Osteoblast (primary cell): ENCODE results near the gene ARHGAP1. TPM values are rescaled to one million over a fixed set of nuclear protein-coding genes. Genes with fewer than 3 reads are reported as not detected.

Experiments used
- DNase-seq: peaks from one replicate; pipeline ENCODE4 v3.0.0; 2011; ENCODE audit warnings: low spot score, mixed read lengths; ENCODE audit not compliant: insufficient read length; ENCODE audit errors: missing footprints
- H2AFZ ChIP-seq: 2 replicates; pipeline ENCODE4 v1.6.0; 2011; ENCODE audit warnings: mild to moderate bottlenecking, low read length
- H3K27ac ChIP-seq: 2 replicates; pipeline ENCODE4 v1.5.1; 2011; ENCODE audit warnings: mild to moderate bottlenecking, low read depth, low read length, moderate library complexity
- H3K27me3 ChIP-seq: 2 replicates; pipeline ENCODE4 v1.6.0; 2012; ENCODE audit warnings: mild to moderate bottlenecking, control low read depth, inconsistent platforms, low read length, moderate library complexity; ENCODE audit not compliant: insufficient read depth
- H3K36me3 ChIP-seq: 2 replicates; pipeline ENCODE4 v1.5.1; 2011; ENCODE audit warnings: mild to moderate bottlenecking, low read length, control low read depth, moderate library complexity; ENCODE audit not compliant: insufficient read depth
- H3K4me1 ChIP-seq: 2 replicates; pipeline ENCODE4 v1.5.1; 2011; ENCODE audit warnings: mild to moderate bottlenecking, low read length, control low read depth, moderate library complexity; ENCODE audit not compliant: insufficient read depth
- H3K4me2 ChIP-seq: 2 replicates; pipeline ENCODE4 v1.6.0; 2011; ENCODE audit warnings: mild to moderate bottlenecking, low read length; ENCODE audit not compliant: insufficient read depth
- H3K4me3 ChIP-seq: fragments of 200-600 bp; sonication (generic); 3 replicates; pipeline ENCODE4 v1.5.1; 2012; ENCODE audit warnings: mild to moderate bottlenecking, low read length, inconsistent platforms; ENCODE audit not compliant: insufficient read depth
- H3K79me2 ChIP-seq: 2 replicates; pipeline ENCODE4 v1.6.0; 2012; ENCODE audit warnings: mild to moderate bottlenecking, low read length, control low read depth, inconsistent platforms; ENCODE audit not compliant: insufficient read depth
- H3K9me3 ChIP-seq: 2 replicates; pipeline ENCODE4 v1.5.1; 2011; ENCODE audit warnings: low read depth, low read length, control low read depth
- H4K20me1 ChIP-seq: 2 replicates; pipeline ENCODE4 v1.6.0; 2012; ENCODE audit warnings: mild to moderate bottlenecking, low read length, control low read depth; ENCODE audit not compliant: insufficient read depth
- CTCF ChIP-seq: IDR thresholded peaks from 2 replicates; pipeline ENCODE4 v1.5.1; 2011; ENCODE audit warnings: mild to moderate bottlenecking, low read depth, low read length, moderate library complexity; ENCODE audit errors: extremely low read depth
- total RNA-seq: library from RNA; depleted of rRNA; stranded (reverse); fragments of >200 nt; gene quantifications from 2 replicates; pipeline ENCODE4 v1.2.3, GENCODE V29; 2012

Gene ARHGAP1
- total RNA-seq, 1 donor = 88.3 TPM

- H3K4me2 ChIP-seq = no peak overlapping the region
- H3K79me2 ChIP-seq = no peaks in the 10 kb centered on the region
Measured at GRCh38 chr11:46665356-46665755, 35.1 kb downstream of the ARHGAP1 start.

GRCh38 chr11:46664612-46665011 is 35.8 kb downstream of the ARHGAP1 start:
- Histone ChIP-seq H3K4me3 (no peak overlapping the region), H3K27me3 (no peaks in the 10 kb centered on the region), H3K79me2 (no peaks in the 10 kb centered on the region), H3K4me1 (peaks cover 5% of the 10 kb centered on the region), H3K36me3 (peaks cover 52% of the 10 kb centered on the region), H3K4me2 (no peak overlapping the region), H2AFZ (no peak overlapping the region), H3K27ac (no peak overlapping the region), H4K20me1 (no peaks in the 10 kb centered on the region), H3K9me3 (no peaks in the 10 kb centered on the region)
- no peak for TF ChIP-seq CTCF
- DNase-seq = no peak

More at GRCh38 chr11:46665356-46665755, 35.1 kb downstream of the ARHGAP1 start:
- H3K4me3 ChIP-seq = no peak overlapping the region
- no peak overlapping the region for H2AFZ ChIP-seq
- no peaks in the 10 kb centered on the region for H4K20me1 ChIP-seq
- H3K9me3 ChIP-seq = no peaks in the 10 kb centered on the region
- DNase-seq = no peak
- peaks cover 55% of the 10 kb centered on the region for H3K36me3 ChIP-seq
- no peak overlapping the region for H3K27ac ChIP-seq
- no peak for TF ChIP-seq CTCF
- no peaks in the 10 kb centered on the region for H3K4me1 ChIP-seq
- H3K27me3 ChIP-seq = no peaks in the 10 kb centered on the region

GRCh38 chr11:46663277-46663940 is 37.0 kb downstream of the ARHGAP1 start:
- Histone ChIP-seq H3K4me3 (no peak overlapping the region), H3K36me3 (peaks cover 48% of the 10 kb centered on the region), H3K79me2 (no peaks in the 10 kb centered on the region), H4K20me1 (no peaks in the 10 kb centered on the region), H3K4me1 (peaks cover 10% of the 10 kb centered on the region), H3K9me3 (no peaks in the 10 kb centered on the region), H3K27me3 (no peaks in the 10 kb centered on the region), H2AFZ (no peak overlapping the region), H3K4me2 (no peak overlapping the region), H3K27ac (no peak overlapping the region)
- no peak for TF ChIP-seq CTCF
- DNase-seq = no peak

GRCh38 chr11:46662366-46662765 is 38.1 kb downstream of the ARHGAP1 start:
- H3K27me3 ChIP-seq = no peaks in the 10 kb centered on the region
- no peaks in the 10 kb centered on the region for H3K79me2 ChIP-seq
- H3K27ac ChIP-seq = no peak overlapping the region
- DNase-seq = no peak
- H2AFZ ChIP-seq = no peak overlapping the region
- no peak for TF ChIP-seq CTCF
- H3K36me3 ChIP-seq = peaks cover 48% of the 10 kb centered on the region
- H3K9me3 ChIP-seq = no peaks in the 10 kb centered on the region
- no peak overlapping the region for H3K4me2 ChIP-seq
- no peaks in the 10 kb centered on the region for H4K20me1 ChIP-seq
- H3K4me3 ChIP-seq = no peak overlapping the region
- peaks cover 14% of the 10 kb centered on the region for H3K4me1 ChIP-seq
